Measurements from ENCODE around the gene FILIP1L. TPM values are rescaled to one million over a fixed set of nuclear protein-coding genes. Genes with fewer than 3 reads are reported as not detected.

The FILIP1L gene
- total RNA-seq, 1 donor from 2014 or later: 19.1 TPM

- Mint-ChIP-seq H3K4me3 (ENCODE audit: unreplicated experiment) (no peak overlapping the region), H3K27ac (ENCODE audit: unreplicated experiment) (no peak overlapping the region), H3K27me3 (ENCODE audit: unreplicated experiment) (peaks cover 3% of the 10 kb centered on the region), H3K36me3 (ENCODE audit: low read depth, unreplicated experiment) (peaks cover 12% of the 10 kb centered on the region), H3K4me1 (ENCODE audit: unreplicated experiment) (peaks cover 9% of the 10 kb centered on the region), H3K9me3 (ENCODE audit: unreplicated experiment) (peaks cover 6% of the 10 kb centered on the region)
- no peak for DNase-seq (ENCODE audit: low spot score)
- TF ChIP-seq CTCF (IDR thresholded peaks at IDR 0.05; ENCODE audit: unreplicated experiment): no peak
Observed at GRCh38 chr3:99999536-99999935, 114.8 kb downstream of the FILIP1L start.

- Mint-ChIP-seq H3K27me3 (ENCODE audit: unreplicated experiment) (peaks cover 6% of the 10 kb centered on the region), H3K4me3 (ENCODE audit: unreplicated experiment) (no peak overlapping the region), H3K9me3 (ENCODE audit: unreplicated experiment) (peaks cover 14% of the 10 kb centered on the region), H3K4me1 (ENCODE audit: unreplicated experiment) (no peaks in the 10 kb centered on the region), H3K27ac (ENCODE audit: unreplicated experiment) (no peak overlapping the region), H3K36me3 (ENCODE audit: low read depth, unreplicated experiment) (peaks cover 15% of the 10 kb centered on the region)
- no peak for DNase-seq (ENCODE audit: low spot score)
- TF ChIP-seq CTCF (IDR thresholded peaks at IDR 0.05; ENCODE audit: unreplicated experiment): no peak
Observed at GRCh38 chr3:99997293-99997692, 117.0 kb downstream of the FILIP1L start.

GRCh38 chr3:99990179-99990578 lies 124.1 kb downstream of the FILIP1L start:
- TF ChIP-seq CTCF (IDR thresholded peaks at IDR 0.05; ENCODE audit: unreplicated experiment): no peak
- peaks cover 9% of the 10 kb centered on the region for H3K9me3 Mint-ChIP-seq (ENCODE audit: unreplicated experiment)
- H3K27ac Mint-ChIP-seq (ENCODE audit: unreplicated experiment): no peak overlapping the region
- no peak overlapping the region for H3K4me3 Mint-ChIP-seq (ENCODE audit: unreplicated experiment)
- peaks cover 4% of the 10 kb centered on the region for H3K4me1 Mint-ChIP-seq (ENCODE audit: unreplicated experiment)
- no peak for DNase-seq (ENCODE audit: low spot score)
- peaks cover 8% of the 10 kb centered on the region for H3K36me3 Mint-ChIP-seq (ENCODE audit: low read depth, unreplicated experiment)
- H3K27me3 Mint-ChIP-seq (ENCODE audit: unreplicated experiment): peaks cover 3% of the 10 kb centered on the region

DNA sequence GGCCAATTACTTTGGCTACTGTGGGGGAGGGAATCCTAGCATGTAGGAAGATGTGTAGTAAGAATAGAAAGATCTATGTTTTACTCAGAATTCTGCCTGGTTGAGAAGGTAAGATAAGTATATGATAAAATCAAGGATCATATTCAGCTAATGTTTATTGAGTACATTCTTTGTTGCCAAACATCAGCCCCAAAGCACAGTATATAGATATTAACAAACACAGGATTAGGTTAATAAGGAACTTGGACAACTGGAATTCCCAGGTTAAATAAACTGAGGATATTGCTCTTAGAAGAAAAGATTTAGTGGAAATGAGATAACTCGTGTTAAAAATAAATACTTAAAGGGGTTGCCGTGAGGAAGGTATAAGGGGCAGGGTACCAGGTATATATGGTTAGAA lies 129.6 kb downstream of the FILIP1L start:
- no peaks in the 10 kb centered on the region for H3K36me3 Mint-ChIP-seq (ENCODE audit: low read depth, unreplicated experiment)
- no peak overlapping the region for H3K27ac Mint-ChIP-seq (ENCODE audit: unreplicated experiment)

DNA sequence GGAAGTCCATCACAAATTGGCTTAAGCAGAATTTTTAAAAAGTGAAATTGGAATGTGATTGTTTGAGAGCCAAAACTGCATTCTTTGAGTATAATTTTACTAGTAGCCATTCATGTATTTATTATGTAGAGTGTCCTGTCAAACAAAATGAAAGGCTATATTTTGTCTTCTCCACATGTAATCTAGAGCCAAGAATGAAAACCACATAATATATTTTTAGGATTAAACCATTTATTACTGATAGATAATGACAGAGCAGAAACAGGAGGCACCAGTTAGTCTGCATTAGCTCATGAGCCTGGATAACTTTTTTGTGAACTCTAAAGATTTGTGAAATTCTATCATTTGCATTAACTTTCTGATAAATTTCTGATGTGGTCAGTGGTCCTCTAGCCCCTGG lies 130.2 kb downstream of the FILIP1L start:
- H3K4me1 Mint-ChIP-seq (ENCODE audit: unreplicated experiment): peaks cover 1% of the 10 kb centered on the region
- no peaks in the 10 kb centered on the region for H3K36me3 Mint-ChIP-seq (ENCODE audit: low read depth, unreplicated experiment)
- no peaks in the 10 kb centered on the region for H3K27me3 Mint-ChIP-seq (ENCODE audit: unreplicated experiment)
- H3K4me3 Mint-ChIP-seq (ENCODE audit: unreplicated experiment): no peak overlapping the region
- no peak for TF ChIP-seq CTCF (IDR thresholded peaks at IDR 0.05; ENCODE audit: unreplicated experiment)
- H3K9me3 Mint-ChIP-seq (ENCODE audit: unreplicated experiment): no peaks in the 10 kb centered on the region
- H3K27ac Mint-ChIP-seq (ENCODE audit: unreplicated experiment): no peak overlapping the region
- no peak for DNase-seq (ENCODE audit: low spot score)

More for the DNA sequence above, 129.6 kb downstream of the FILIP1L start:
- Mint-ChIP-seq H3K9me3 (ENCODE audit: unreplicated experiment) (no peaks in the 10 kb centered on the region), H3K4me1 (ENCODE audit: unreplicated experiment) (peaks cover 4% of the 10 kb centered on the region), H3K4me3 (ENCODE audit: unreplicated experiment) (no peak overlapping the region), H3K27me3 (ENCODE audit: unreplicated experiment) (no peaks in the 10 kb centered on the region)
- no peak for DNase-seq (ENCODE audit: low spot score)
- TF ChIP-seq CTCF (IDR thresholded peaks at IDR 0.05; ENCODE audit: unreplicated experiment): no peak

Data from endothelial cell (in vitro differentiated cells).